AG10803 (cell line): ENCODE data around the gene HMG20A.

ENCODE experiments used
- DNase-seq: peaks from one replicate; pipeline ENCODE4 v3.0.0; 2010; ENCODE audit warnings: low read depth
- H3K4me3 ChIP-seq: 2 replicates; pipeline ENCODE4 v1.5.1; 2011; ENCODE audit warnings: mild to moderate bottlenecking, low read length, control low read depth
- CTCF ChIP-seq: conservative IDR thresholded peaks from 2 replicates; pipeline ENCODE4 v1.5.1; 2011; ENCODE audit warnings: mild to moderate bottlenecking, low read length, control low read depth, inconsistent platforms

The HMG20A gene

GRCh38 chr15:77420610-77421369, at the start of gene HMG20A:
Gene HMG20A, plus strand, starts transcription at chr15:77420888. Its CDS starts 37,520 bp downstream, at chr15:77458408.
- peak within 1 kb of the TSS; percentile 92 for H3K4me3 ChIP-seq
- peak; percentile 88 for DNase-seq
- no peak for TF ChIP-seq CTCF

DNA sequence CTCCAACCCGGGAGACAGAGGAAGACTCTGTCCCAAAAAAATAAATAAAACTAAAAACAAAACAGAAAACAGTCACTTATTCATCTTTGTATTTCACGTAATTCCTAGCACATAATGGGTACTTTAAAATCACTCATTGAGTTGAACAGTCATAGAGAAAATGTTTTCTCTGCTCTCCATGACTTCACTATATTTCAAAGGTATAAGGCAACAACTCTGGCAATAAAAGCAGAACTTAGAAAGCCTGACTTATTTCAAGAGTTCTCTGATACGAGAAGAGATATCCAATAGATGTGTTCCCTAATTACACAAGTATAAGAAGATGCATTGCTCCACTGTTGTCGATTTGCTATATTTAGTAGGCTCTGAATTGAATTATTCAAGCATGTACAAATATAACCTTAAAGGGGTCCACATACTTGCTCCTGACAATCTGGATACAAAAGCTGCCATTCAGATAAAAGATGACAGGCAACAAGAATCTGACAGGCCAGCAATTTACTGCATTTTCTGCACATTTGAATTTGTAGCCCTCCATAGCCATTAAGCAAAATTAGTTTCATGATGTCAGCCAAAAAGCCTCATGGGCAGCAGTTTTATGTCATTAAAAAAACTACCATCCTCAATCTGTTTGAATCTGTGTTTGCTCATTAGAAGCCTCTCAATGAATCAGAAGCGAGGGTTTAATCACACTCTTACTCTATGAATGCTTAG, 48.7 kb upstream of the HMG20A start:
- no peak overlapping the region for H3K4me3 ChIP-seq
- no peak for TF ChIP-seq CTCF
- DNase-seq, result no peak

DNA sequence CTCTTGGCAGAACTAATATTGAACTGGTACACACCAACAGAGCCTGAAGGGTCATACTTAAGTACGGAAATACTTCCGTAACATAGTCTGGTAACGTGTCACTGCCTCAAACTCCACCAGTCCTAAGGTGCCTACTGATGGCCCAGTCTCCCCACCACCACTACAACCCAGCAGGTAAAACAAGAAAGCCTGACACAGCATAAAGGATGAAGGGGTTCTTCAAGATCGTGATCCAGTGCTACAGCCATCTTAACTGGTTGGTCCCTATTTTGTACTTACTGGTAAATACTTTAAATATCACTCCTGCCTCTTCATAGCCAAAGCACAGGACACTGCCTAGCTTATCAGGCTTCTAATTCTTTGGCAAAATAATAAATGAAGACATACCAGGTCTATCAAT, 47.2 kb upstream of the HMG20A start:
- no peak overlapping the region for H3K4me3 ChIP-seq
- no peak for DNase-seq
- TF ChIP-seq CTCF, result no peak

DNA sequence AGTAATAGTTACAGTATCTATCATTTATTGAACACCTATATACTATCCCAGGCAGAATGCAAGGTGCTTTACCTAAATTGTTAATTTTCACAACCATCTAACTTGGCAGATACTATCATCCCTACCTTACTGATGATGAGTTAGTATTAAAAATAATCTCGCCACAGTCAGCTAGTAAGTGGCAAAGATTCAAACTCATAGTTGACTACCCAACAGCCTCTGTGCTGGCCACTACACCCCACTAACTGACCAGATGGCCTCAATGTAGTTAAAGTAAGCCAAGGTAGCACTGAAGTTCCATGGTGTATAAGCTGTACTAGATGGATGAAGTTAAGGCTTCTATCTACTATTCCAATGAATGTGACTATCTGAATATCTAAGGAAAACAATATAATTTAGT, 45.6 kb upstream of the HMG20A start:
- DNase-seq, result no peak
- H3K4me3 ChIP-seq, result no peak overlapping the region
- TF ChIP-seq CTCF, result no peak

DNA sequence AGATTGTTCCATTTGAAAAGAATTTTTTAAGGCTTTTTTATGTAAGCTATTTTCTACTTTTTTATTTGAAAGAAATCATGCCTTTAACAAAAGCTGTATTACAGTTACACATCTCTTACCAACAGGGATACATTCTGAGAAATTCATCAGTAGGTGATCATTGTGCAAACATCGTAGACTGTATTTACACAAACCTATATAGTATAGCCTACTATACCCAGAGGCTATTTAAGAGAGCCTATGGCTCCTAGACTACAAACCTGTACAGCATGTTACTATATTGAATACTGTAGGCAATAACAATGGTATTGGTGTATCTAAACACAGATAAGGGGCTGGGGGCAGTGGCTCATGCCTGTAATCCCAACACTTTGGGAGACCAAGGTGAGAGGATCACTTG, 43.9 kb upstream of the HMG20A start:
- DNase-seq, result no peak
- no peak for TF ChIP-seq CTCF
- no peak overlapping the region for H3K4me3 ChIP-seq

DNA sequence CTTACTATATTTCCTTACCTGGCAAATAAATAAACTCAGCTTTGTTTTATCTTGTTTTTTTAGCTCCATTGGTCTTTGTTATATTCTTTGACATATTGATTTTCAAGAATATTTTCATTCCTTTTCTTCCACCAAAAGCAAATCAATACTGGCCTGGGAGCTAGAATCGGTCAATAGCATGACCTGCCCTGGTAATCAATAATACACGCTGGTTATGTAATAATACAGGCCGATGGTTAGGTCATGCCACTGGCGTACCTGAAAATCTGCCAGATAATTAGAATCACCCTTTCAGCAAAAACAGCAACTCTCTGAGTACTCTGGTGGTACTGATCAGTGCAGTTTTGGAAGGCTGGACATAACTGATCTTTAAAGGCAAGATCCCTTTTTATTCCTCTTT, 40.7 kb upstream of the HMG20A start:
- no peak overlapping the region for H3K4me3 ChIP-seq
- DNase-seq, result no peak
- TF ChIP-seq CTCF, result no peak

DNA sequence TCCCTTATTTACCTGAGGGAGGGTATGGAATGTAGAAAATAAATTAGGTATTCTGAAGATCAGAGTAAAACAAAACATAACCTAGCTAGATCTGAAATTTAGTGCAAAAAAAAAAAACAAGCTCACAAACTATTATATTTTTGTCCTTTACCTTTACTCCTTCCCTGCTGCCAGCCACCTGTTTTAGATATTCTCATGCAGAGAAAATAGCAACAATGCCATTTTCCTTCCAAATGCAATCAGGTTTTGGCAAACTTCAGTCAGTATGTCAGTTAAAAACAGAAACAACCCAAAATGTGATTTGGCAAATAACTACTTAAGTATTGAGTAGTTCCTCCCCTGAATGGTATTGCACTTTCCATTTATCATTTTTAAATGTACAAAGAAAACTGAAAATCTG, 36.6 kb upstream of the HMG20A start:
- H3K4me3 ChIP-seq, result no peak overlapping the region
- no peak for TF ChIP-seq CTCF
- DNase-seq, result no peak
